GM21825 (cell line): ENCODE measurements around the gene ERBB4.
"Not testable (repeated sequence)": the region's sequence is repeated elsewhere in the genome, so short reads cannot be mapped to it uniquely, and the experiment has no call there.

ENCODE experiments used
- ATAC-seq: cut with Tn5 transposase; IDR thresholded peaks from one replicate; pipeline ENCODE4 v1.9.1; 2021; ENCODE audit warnings: mild to moderate bottlenecking, moderate library complexity; ENCODE audit not compliant: unreplicated experiment

The ERBB4 gene

GRCh38 chr2:212027681-212028628, 510.6 kb downstream of the ERBB4 start:
- no peak for ATAC-seq

GRCh38 chr2:212024040-212024439, 514.6 kb downstream of the ERBB4 start:
- ATAC-seq = no peak

DNA sequence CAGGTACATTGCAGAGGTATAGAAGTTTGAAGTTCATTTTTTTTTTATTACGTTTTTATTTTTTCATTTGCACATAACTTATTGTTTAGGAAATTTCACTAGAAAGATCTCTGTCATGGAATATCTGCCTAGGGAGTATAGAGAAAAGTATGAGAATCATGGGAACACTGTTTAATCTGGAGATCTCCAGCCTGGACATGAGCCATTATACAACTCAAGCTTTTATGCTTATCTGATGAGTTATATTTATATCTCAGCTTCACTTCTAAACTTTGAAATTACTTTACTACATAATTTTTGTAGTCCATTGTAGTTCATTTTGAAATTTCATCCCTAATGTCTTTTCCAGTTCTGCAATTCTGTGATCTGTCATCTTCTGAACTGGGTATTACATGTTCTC, 515.6 kb downstream of the ERBB4 start:
- ATAC-seq = no peak

GRCh38 chr2:212021947-212022346, 516.7 kb downstream of the ERBB4 start:
- no peak for ATAC-seq

DNA sequence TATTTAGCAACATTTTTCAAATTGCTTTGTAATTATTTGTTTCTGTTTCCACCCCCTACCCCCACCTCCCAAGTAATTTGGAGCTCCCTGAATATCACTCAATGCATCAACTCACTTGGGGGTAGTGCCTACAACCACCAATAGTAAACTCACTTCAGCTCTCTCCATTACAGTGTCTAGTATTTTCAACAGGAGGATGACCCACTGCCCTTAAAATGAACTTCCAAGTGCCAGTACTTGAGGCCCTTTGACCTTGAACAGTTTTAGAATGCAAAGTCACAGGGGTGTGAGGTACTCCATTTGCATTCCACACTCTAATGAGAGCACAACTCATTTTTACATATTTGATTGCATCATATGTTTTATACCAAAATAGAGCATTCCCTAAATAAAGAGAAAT, 523.0 kb downstream of the ERBB4 start:
- no peak for ATAC-seq

DNA sequence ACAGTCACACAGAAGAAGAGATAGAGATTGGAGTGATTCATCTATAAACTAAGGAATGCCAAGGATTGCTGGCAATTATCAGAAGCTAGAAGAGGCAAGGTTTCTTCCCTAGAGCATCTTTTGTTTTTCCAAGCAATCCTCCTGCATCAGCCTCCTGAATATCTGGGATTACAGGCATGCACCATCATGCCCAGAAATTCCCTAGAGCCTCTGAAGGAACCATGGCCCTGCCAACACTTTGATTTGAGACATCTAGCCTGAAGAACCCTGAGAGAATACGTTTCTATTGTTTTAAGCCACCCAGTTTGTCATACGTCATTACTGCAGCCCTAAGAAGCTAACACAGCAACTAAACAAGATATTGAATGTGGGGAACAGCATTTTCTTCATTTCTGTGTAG, 525.0 kb downstream of the ERBB4 start:
- ATAC-seq = no peak

- not testable (repeated sequence) for ATAC-seq
These were observed 528.3 kb downstream of the ERBB4 start for GRCh38 chr2:212010305-212010704.

GRCh38 chr2:212007972-212008371, 530.6 kb downstream of the ERBB4 start:
- ATAC-seq = no peak

DNA sequence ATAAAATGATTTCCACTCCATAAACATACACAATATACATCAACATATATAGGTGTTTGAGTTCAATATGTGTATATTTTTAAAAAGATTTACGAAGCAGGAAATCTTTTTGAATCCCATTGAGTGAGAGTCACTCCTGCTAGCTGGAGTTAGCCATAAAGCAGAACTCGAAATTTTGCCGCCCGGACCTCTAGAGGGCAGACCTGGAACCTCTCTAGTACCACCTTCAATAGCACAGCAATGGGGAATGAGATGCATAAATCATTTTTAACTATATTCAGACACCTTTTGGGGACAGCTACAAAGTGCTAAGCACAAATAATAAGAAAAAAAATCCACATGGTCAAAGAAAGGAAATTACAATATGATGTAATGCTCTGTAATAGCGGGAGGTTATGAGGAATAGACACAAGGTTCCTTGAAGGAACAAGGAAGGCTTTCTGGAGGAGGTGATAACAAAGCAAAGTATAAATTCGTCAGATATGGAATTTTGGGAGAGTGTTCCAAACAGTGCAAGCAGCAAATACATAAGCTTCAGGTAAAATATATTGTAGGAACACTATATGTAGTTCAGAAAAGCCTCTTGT, 533.4 kb downstream of the ERBB4 start:
- ATAC-seq = peak; percentile 88

- ATAC-seq = no peak
These were observed 537.3 kb downstream of the ERBB4 start for GRCh38 chr2:212001325-212001724.

DNA sequence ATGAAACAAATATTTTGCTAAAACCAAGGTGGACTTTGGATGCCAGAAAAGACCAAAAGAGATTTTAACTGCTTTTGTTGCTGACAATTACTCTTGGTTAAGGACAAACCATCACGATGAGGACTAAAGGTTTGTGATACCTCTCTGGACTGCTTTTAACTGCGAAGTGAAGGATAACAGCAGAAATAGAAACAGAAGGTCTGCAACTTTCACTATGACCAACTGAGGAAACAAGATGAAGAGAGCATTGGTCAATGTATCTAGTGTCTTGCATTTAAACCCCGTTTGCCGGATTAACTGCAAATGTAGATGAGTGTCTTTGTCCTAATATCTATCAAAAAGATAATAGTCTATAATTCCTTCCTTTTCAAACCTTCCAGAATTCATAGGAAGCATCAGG, 541.7 kb downstream of the ERBB4 start:
- no peak for ATAC-seq

GRCh38 chr2:211994806-211995205, 543.8 kb downstream of the ERBB4 start:
- no peak for ATAC-seq

DNA sequence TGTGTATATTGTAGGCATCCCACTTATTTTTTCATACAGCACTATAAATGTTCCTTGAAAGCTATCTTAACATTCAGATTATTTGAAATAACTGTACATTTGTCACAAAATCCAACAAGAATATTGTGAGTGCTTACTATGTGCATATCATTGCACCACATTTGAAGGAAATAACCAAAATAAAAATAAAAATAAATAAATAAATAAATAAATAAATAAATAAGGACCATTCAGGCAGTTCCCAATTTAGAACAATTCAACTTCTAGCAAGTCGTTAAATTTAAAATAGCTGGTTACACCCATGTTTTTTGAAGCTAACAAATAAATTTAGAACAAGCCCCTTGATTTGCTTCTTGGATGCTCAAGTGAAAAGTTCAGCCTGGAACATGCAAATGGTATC, 548.3 kb downstream of the ERBB4 start:
- no peak for ATAC-seq

DNA sequence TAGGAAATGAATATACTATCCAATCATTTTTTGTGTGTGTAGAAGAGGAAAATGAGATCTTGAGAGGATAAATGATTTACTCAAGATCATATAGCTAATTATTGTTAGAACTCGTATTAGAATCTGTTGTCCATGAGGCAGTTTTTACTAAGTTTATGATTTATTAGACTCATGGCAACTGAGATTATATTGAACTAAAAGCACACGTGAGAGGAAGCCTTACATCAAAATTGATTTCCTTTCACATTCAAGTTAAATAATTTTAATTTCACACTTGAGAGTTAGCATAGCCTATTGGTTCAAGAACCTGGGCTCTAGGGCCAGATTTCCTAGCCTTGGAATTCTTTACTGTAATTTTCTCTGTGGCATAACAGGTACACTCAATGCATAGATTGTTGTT, 552.3 kb downstream of the ERBB4 start:
- no peak for ATAC-seq

GRCh38 chr2:211985393-211985792, 553.2 kb downstream of the ERBB4 start:
- no peak for ATAC-seq

DNA sequence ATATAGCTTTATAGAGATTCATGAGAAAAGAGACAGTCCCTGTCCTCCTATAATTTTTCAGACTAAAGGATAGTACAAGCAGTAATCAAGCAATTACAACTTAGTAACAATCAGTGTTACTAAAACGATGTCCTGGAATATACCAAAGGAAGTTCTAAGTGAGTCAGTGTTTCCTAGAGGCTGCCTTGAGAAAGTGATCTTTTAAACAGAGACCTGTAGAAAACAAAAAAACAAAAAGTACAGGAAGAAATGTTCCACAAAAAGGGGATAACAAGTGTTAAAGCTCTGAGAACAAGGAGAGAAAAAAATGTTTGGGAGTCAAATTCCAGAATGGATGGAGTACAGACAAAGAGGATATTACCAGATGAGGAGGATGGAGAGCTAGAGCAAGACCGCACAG, 556.4 kb downstream of the ERBB4 start:
- no peak for ATAC-seq

- ATAC-seq = no peak
These were observed 557.2 kb downstream of the ERBB4 start for GRCh38 chr2:211981451-211981850.

DNA sequence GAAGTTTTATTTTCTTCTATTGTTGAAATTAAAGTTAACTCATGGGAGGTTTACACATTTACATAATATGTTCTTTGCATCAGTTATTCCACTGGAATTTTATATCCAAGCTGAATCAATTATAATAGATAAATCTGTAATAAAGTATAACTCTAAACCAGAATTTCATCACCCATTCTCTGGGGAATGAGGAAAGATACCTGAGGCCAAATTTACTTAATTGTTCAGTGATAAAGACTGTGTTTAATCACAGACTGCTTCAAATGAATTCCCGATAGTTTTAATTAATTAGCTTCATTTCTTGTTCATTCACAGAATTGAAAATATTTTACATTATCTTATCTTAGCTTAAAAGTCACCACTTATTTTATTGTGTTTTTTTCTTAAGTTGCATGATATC, 562.5 kb downstream of the ERBB4 start:
- no peak for ATAC-seq

GRCh38 chr2:211967234-211967633, 571.4 kb downstream of the ERBB4 start:
- ATAC-seq = no peak

- ATAC-seq = no peak
These were observed 574.6 kb downstream of the ERBB4 start for GRCh38 chr2:211963969-211964368.

- peak; percentile 87 for ATAC-seq
These were observed 580.8 kb downstream of the ERBB4 start for GRCh38 chr2:211957799-211958198.

- ATAC-seq = no peak
These were observed 583.0 kb downstream of the ERBB4 start for GRCh38 chr2:211955648-211956047.
